ENCODE data around the gene NEGR1.

Gene NEGR1

DNA sequence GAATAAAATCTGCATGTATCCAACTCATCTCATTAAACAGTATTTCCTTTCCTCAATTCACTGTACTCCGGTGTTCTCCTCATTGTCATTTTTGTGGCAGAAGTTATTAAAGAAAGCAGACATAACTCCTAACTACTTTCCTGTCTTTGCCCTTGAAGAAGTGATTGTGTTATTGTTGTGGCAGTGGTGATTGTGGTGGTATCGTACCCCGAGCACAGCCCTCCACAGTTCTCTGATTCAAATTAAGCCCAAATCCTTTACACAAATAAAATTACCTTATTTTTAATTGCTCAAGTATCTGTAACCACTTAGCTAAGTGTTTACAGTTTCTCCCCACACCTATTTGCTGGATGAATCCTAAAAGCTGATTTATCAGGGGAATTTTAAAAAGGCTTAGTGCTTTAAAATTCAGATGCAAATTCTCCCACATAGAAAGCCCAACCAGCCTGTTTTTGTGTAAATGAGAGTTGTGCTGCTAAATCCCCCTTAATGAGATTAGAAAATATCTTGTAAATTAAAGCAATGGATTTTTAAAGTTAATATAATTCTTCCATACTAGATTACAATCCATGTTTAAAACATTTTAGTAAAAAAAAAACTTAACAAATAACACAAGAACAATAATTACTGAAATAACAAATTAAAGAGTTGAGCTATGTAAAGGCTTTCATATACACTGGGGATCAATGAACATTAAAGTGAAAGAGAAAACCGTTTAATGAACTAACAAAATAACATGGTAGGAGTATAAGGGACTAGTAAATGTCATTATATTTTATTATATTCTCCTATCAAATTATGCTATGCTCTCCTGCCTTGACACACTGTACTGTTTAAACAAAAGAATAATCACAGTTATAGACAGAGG lies 259.0 kb downstream of the NEGR1 start:
- no peak for DNase-seq (ENCODE audit: low read depth)

DNA sequence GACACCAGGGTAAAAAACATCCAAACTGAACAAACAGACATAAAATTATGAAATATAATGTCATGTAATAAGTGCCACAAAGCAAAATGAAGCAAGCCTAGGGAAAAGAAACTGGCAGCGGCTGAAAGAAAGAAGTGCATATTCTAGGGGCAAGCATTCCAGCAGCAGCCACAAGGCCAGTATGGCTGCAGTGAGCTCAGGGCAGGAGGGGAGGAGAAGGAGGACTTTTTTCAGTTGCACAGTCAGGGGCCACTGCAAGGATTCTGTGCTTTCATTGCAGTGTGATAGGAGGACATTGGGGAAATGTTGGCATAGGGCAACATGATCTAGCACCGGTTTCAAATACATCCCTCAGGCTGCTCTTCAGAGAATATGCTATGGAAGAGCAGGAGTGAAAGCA lies 263.8 kb downstream of the NEGR1 start:
- no peak for DNase-seq (ENCODE audit: low read depth)

GRCh38 chr1:72015006-72015405 lies 267.3 kb downstream of the NEGR1 start:
- no peak for DNase-seq (ENCODE audit: low read depth)

DNA sequence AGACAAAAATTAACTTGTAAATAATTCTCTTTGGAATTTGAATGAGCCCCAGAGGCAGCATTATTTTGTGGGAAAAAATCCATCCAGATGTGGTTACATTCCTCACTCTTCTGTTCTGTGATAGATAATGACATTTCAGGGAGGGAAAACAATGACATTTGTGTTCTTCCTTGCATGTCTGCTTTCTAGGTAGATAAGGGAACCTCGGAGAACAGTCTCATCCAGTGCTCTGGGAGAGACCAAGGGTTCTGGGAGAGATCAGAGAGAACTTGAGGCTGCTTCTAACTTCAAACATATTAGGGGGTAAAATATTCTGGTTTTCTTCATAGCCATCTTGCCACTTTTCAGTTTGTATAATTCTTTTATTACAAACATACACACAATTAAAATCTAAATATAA lies 269.2 kb downstream of the NEGR1 start:
- no peak for DNase-seq (ENCODE audit: low read depth)

DNA sequence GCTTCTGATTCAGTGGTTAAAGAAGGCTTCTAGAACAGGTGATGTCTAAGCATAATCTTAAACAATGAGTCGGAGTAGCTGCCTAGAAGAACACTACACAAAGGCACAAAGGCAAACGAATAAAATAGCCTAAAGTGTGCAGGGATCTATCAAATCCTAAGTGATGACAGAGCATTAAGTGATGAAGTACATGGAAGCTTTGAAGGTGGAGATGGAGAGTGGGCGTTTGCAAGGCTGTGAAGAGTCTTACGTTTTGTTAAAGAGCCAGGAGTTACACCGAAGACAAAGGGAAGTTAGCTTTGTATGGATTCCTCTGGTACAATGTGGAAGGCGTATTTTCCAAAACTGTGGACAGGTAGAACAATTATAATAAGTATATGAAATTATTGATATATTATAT lies 270.6 kb downstream of the NEGR1 start:
- DNase-seq (ENCODE audit: low read depth): no peak

GRCh38 chr1:72010094-72010431 lies 272.3 kb downstream of the NEGR1 start:
- DNase-seq (ENCODE audit: low read depth): no peak

DNA sequence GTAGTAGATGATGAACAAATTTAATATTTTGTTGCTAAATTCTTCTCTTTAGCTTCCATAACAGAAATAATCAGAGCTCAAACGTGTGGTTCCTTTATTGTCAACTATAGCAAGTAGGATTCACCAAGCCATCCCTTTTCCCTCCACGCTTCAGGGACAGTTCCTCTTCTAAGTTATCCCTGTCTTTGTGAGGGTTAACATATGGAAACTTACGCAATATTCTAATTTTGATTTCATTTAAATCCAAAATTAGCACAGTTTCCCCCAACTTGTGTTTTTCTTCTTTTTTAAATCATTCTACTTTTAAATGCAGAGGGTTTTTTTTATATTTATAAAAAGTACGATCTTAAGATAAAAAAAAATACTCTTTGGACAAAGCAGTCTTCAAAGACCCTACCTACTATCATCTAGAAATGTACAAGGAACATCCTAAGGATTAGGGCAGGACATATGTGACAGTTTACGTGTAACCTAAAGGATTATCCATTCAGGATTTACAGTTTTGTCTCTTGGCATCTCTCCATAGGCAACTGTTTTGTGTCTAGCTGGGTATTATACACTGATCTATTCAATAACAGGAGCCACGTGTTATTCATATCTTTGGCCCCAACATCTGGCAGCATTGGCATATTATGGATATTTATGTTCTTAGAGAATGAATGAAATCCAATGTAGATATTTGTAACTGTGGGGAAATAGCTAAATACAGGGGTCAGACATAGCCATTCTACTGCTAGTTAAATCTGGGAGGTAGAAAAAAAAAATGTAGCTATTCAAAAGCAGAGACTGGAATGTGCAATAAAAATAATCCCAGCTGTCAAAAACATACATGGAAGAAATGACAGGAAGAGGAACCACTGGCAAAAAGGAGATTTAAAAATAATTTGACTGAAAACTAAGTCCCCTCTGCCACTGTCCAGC lies 272.9 kb downstream of the NEGR1 start:
- DNase-seq (ENCODE audit: low read depth): no peak

GRCh38 chr1:72007312-72007711 lies 275.0 kb downstream of the NEGR1 start:
- DNase-seq (ENCODE audit: low read depth): peak; percentile 17

GRCh38 chr1:72006092-72006491 lies 276.2 kb downstream of the NEGR1 start:
- no peak for DNase-seq (ENCODE audit: low read depth)

DNA sequence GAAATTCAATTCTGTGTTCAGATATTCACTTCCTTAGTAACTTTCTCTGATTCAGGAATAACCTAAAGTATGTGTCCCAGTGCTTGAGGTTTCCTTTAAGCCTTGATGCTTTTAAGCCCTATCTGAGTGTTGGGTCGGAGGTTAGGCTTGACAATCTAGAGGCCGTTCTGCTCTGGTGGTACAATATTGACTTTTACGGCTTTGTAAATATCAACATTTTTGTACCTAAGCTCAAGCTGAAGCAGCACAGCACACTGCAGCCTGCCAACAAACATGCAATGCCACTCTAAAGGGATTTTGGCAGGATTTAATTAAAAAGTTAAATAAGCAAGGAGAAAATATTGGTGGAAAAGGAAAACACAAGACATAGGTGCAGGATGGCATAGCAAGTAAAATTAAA lies 279.2 kb downstream of the NEGR1 start:
- DNase-seq (ENCODE audit: low read depth): no peak

DNA sequence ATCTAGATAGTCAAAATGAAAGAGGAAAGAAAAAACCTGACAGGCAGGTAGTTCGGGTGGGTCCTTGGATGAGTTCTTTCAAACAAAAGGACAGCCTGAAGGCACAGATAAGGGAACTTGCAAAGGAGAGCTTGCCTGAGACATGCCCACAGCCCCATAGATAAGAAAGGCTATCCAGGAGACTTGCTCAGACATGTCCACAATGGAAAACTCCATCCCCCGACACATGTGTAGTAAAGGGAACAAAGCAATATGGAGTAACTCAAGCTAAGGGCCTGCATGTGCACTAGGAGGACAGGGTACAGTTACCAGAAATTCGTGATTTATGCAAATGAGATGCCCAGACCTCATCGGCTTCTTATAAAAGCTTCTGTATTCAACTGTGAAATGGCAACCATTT lies 281.5 kb downstream of the NEGR1 start:
- DNase-seq (ENCODE audit: low read depth): no peak

DNA sequence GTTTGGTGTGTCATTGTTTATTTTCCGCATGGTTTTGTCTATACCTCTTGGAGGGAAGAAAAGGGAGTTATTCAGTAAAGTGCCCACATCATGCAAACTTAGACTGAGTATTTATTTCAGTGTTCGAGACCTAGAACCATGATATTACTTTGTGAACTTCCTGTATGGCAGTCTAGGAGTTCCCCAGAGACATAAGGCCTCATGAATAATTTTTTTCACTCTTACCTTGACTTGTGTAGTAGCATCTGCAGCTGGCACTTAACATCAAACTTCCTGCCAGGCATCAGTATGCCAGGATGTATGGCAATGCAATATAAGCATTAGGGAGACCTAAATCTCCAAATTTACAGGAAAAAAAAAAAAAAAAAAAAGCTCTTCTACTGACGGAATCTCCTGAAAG lies 287.7 kb downstream of the NEGR1 start:
- DNase-seq (ENCODE audit: low read depth): no peak

DNA sequence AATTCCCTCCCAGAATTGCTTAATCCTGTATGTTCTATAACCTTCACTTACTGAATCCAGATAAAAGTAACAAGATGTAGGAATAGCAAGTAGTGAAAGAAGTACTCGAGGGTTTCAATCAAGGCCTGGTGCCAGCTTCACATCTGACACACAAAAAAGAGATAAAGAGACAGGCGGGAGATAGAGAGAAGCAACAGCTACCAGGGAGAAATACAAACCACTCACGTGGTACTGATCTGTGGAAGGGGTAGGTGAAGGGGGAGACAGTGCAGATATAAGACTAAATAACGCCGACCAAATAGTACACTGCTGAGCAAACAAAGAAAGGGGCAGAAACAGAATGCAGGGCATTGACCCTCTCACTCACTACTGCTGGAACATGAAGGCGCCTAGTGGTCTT lies 295.2 kb downstream of the NEGR1 start:
- DNase-seq (ENCODE audit: low read depth): no peak

- no peak for DNase-seq (ENCODE audit: low read depth)
Observed at GRCh38 chr1:71986160-71986559, 296.2 kb downstream of the NEGR1 start.

- DNase-seq (ENCODE audit: low read depth): no peak
Observed at GRCh38 chr1:71980556-71980955, 301.8 kb downstream of the NEGR1 start.

DNA sequence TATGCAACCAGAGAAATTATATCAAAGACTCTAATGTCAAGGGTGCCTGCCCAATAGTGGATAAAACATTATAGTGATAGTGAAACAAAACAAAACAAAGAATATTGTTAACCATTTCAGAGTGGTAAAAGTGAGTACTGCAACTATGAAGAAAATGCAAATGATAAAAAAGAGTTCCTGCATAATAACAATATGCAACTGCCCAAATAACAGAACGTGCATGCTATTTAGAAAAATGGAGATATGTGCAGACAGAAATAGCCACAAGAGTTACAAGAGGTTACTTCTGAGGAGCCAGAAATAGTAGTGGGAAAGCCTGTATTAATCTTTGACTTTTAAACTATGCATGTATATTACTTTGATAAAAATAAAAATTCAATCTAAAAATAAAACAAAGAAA lies 302.5 kb downstream of the NEGR1 start:
- no peak for DNase-seq (ENCODE audit: low read depth)

DNA sequence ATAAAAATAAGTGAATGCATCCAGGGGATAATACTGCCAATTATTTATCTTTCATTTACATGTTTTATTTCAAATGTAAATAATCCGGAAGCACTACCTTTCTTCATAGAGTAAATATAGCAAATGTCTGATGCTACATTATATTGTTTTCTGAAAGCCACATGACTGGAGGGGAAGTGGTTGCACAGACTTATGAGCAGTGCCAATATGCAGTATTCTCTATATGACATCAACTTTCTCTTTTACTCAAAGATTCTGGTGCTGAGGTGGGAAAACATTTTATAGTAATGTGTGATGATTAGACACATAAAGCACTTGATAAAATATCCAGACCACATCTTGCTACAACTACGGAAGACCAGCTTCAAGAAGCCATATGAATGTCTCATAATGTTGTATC lies 314.7 kb downstream of the NEGR1 start:
- no peak for DNase-seq (ENCODE audit: low read depth)

DNA sequence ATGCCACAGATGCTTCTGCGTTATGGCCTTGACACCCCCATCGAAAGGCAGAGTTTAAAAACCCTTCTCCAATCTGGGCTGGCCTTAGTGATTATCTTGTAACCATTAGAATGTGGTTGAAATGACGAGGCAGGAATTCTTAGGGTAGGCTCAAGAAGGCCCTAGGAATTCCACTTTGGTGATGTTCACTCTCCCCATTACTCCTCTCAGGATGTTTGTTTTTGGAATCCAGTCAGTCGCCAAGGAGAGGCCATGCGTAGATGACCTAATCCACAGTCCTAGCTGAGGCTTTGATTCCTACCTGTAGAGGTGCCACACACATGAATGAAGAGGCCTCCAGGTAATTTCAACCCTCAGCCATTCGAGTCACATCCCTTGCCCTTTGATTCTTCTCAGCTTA lies 318.2 kb downstream of the NEGR1 start:
- no peak for DNase-seq (ENCODE audit: low read depth)

DNA sequence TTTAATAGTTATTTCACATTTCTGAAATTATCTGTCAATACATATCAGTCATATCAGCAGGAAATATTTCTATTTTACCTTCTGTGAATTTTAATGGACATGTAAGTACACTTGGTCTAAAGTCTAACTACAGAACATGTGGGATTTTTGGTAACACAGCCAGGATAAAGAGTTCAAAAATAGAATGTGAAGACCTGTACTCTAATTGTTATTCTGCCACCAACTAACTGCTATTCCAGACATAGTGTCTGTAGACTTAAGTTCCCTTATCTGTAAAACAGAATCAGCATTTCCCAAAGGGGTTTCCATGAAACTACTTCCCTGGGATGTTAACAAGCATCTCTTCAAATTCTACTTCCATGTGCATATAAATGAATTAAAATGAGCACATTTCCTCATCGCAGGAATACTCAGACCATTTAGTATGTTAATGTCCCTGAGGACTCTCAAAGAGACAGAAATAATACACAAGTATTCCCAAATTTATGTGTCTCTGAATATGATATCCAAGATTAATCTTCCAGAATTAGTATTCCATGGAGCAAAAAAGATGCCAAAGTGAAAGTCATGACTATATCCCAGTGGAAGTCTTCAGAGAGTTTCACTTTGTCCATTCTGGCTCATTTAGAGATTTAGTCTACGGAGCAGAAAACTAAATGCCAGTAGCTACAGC lies 325.6 kb downstream of the NEGR1 start:
- no peak for DNase-seq (ENCODE audit: low read depth)

DNA sequence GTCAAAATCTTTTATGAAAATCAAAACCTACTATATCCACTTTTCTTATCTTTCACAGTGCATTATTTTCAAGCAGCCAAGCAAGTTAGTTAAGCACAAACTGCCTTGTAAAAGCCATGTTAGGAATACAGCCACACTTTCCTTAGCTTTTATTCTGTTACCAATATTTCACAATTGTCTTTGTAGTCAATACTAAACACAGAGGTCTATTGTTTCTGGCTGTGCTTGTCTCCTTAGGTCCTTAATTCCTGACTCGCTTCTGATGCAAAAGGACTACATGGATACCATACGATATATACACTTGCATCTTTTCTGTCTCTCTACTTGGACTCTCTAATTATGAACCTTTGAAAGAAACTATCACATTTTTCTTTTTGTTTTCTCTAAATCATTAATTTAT lies 331.8 kb downstream of the NEGR1 start:
- DNase-seq (ENCODE audit: low read depth): no peak

GRCh38 chr1:71949681-71950080 lies 332.7 kb downstream of the NEGR1 start:
- no peak for DNase-seq (ENCODE audit: low read depth)

GRCh38 chr1:71948561-71948960 lies 333.8 kb downstream of the NEGR1 start:
- no peak for DNase-seq (ENCODE audit: low read depth)

GRCh38 chr1:71944006-71944405 lies 338.3 kb downstream of the NEGR1 start:
- DNase-seq (ENCODE audit: low read depth): no peak
